HG03432 (cell line): ENCODE data around the gene MYBPH.

Experiments
- ATAC-seq: cut with Tn5 transposase; IDR thresholded peaks from one replicate; pipeline ENCODE4 v1.9.1; 2021; ENCODE audit warnings: mild to moderate bottlenecking, moderate library complexity; ENCODE audit not compliant: unreplicated experiment

The MYBPH gene

DNA sequence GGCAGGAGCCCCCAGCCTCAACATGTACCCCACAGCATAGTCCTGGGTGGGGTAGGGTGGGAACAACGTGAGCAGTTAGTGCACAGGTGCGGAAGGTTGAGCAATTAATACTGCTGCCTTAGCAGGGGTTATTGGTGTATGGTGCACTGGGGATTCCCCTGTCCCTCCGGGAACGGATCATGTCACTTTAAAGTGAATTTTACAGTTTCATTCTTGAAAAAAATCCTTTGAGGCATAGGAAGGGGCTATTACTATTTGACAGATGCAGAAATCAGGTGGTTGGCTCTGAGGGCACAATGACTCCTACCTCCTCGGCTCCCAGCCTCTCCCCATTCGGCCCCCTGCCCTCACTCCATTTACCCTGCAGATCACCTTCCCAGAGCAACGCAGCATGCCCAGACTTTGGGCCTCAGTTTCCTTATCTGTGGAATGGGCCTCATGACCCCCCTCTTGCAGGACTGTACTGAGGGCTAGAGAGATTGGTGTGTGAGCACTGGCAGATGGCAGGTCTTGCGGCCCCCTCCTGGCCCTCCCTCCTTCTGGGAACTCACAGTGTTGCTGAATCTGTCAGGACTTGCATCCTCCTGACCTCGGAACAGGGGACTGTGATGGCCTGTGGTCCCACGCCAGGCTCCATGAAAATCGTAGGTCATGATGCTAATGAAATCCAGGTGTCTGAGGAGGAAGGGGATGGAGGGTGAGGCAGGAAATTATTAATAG lies 5.1 kb upstream of the MYBPH start:
- ATAC-seq, result no peak

DNA sequence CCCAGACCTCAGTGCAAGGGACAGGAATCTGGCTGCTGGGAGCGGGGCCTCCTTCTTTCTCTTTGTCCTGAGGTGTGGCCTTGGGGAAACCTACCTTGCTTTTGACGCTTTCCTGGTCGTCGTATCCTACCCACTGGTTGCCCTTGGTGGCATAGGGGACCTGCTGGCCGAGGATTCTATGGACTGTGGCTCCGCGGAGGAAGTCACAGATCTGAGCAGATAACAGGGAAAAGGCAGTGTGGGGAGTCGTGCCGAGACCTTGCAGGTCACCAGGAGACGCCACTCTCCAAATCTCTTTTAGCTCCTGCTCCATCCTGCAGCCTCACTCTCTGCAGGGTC lies 4.0 kb upstream of the MYBPH start:
- no peak for ATAC-seq

DNA sequence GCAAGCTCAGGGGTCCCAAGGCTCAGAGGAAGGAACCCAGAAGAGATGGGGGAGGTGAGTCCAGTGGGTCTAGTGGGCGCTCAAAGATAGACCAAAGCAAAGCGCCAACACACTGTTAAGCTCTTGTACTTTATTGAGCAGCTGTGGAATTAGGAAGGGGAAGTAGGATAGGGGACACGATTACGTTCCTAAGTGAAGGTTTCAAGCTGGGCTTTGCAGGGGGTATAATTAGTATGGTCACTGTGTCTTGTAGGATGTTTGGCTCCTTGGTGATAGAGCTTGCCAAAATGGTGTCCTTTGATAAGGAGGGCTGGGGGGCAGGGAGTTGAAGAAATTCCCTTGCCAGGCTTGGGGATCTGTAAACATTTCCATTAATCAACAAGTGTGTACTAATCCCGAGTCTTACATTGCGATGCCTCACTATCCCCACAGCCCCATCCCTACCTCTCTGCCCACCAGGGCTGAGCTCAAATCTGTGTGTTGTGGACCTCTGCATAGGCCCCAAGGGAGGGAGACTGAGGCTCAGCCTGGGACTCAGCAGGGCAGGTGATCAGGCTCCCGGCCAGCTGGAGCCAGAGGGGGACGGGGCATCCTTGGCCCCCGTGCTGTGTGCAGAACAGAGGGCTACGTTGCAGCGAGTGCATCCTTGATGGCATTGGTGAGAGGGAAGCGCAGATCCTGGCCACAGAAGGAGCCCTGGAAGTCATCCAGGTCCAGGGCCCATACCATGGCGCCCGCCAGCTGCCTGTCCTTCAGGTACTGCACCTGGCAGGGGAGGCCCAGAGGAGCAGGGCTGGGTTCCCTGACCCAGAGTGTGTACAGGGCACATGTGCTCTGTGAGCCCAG lies 3.4 kb upstream of the MYBPH start:
- no peak for ATAC-seq

DNA sequence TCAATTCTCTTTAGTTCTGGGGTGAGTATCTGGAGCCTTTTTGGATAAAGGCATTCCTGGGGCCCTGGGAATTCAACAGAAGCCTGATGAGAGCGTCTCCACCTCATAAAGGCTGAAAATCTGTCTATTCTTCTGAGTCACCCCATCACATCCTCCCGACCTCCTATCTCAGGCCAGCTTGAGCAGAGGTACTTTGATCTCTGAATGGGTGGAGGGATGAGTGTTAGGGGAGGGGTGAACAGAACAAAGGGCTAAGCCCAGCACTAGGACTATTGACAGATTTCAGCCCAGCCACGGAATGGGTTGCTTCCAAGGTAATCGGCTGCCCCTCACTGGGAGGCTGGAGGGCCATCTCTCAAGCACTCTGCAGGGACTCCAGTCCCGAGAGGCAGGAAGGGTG lies 2.5 kb upstream of the MYBPH start:
- no peak for ATAC-seq

DNA sequence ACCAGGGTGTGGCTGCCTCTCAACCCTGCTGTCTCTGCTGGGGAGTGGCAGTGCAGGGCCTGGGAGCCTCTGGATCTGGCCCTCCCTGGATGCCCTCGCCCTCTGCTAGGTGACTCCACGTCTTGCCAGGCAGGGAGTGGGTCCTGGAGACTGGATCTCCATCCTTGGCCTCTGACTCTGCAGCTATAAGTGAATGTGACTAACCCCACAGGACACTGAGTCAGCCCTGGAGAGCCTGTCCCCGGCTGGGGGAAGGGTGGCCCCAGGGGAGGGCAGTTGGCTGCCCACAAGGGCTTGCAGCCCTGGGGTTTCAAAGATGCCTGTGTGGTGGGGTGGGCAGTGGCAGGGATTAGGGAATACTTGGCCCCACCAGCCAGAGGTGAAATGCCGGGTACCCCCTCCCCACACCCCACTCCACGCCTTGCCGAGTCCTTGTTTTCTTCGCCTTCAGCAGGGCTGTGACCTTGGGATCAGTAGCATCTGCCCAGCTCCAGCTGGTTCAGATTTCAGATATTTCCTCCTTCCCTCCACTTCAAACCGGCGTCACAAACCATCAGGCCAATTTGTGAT lies 1.9 kb upstream of the MYBPH start:
- no peak for ATAC-seq

DNA sequence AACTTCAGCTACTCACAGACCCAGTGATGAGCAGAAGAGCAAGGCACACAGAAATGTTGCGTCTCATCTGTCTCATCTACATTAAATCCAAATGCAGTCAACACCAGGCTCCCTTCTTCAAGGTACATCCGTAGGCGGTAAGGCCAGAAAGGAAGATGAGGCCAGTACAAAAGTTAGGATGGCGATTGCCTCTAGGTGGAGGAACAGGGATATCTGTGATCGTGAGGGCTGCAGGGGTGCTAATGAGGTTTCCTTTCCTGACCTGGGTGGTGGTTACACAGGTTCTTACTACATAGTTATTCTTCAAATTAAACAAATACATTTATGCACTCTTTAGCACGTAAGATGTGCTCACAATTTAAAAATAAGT lies 1.4 kb upstream of the MYBPH start:
- no peak for ATAC-seq

DNA sequence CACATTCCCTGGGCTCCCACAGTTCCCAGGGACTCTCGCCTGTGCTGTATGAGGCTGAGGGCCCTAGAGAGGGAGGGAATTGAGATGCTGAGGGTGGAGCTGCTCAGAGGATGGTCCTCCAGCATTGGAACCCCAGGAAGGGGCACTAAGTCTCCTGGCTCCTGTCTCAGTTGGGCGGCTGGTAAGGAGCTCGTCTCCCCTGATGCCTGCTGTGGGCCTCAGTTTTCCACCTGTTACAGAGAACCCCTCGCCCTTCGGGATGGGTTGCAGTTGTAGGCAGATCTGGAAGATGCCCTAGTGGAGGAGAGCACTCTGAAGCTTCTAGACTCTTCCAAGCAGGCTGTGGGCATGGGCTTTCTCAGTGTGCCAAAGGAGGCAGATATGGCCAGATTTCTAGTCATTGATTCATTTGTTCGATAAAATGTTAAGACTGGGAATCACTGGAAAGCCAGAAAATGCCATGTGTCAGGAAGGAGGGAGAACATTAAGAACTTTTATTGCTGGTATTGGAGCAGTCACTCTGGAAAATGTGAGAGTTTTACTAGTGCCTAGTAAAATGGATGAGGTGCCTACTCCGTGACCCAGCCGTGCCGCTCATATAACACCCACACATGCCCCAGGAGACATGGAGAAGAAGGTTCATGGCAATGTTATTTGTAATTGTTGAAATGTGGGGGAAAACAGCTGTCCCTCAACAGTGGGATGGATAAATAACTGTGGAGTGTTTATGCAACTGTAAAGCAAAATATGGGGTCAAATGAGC lies 828 bp upstream of the MYBPH start:
- ATAC-seq, result no peak

DNA sequence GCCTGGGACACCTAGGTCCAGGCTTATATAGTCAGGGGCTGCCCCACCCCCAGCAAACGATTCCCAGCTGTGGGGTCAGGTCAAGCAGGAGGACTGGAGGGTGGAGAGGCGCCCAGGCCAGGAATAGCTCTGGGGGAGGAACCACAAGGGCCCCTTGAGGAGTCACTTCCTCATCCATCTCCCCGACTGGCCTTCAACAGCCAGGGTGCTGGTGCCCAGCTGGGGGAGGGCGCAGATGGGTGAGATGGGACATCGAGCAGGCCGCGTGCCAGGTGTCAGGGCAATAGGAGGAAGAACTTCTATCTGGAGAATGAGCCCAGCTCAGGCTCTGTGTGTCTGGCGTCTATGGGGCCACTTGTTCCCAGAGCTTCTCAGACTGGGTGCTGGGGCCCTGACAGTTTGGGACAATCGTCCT lies 208 bp upstream of the MYBPH start:
- no peak for ATAC-seq

DNA sequence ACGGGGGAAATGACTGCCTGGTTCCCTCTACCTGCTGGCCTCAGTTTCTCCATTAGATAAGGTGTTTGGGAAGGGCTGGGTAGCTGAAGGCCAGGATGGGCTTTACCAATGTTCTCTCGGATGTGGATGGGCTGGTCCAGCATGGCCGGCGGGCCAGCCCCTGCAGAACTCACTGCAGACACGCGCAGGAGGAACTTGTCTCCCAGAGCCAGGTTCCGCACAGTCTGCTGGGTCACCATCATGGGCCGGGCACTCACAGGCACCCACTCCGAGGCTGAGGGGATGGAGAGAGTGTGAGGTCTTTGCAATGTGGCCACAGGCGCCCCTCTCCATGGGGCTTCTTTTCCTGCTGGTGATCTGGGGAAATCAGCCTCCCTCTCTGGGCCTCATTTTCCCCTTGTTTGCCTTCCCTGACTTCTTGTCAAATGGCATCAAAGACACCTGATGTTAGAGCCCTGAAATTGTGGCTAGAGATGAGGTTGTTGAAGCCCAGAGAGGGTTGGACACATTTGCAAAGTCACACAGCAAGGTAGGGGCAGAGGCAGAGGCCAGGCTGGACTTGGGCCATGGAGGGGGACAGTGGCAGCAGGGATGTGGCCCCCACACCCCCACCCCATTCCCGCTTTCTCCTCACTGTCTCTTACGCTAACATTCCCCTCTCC lies 1.2 kb downstream of the MYBPH start:
- no peak for ATAC-seq

DNA sequence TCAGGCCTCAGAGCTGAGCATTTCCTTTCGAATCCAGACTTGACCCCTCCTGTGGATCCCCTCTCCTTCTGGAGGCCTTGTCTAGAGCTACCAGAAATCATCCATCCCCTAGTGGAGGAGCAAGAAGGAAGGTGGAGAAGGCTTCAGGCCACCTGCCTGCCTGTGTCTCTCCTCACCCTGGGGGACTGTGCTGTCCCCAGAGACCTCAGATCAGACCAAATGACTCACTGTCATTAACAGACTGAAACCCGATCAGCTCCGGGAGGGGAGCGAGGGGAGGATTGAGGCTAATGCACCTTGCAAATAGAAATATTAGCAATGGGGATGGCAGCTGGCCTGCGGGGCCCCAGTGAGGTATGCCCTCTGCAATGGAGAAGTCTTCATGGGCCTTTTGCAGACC lies 2.1 kb downstream of the MYBPH start:
- peak; percentile 92 for ATAC-seq

DNA sequence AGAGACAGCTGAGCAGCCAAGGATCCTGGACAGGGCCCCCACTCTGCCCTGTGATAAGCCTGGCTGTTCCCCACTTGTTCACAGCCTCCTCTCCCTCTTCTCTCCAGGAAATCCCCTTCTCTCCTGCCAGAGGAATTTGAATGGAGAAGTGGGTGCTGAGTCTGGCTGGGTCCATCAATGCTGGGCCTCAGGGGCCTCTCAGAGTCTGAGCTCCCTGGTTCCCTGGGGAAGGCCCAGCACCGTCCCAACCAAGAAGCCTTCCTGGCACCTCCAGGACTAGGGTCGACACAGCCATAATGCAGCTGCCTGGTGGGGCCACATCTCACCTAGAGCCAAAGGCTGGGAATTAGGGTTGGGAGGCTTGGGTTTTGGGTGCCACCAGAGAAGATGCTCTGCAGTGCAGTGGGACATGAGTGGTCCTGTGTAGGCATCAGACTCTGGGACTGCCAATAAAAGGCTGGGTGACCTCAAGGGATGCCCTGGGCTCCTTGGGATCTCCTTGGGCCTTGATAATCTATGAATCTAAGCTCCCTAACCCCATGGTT lies 2.5 kb downstream of the MYBPH start:
- no peak for ATAC-seq

DNA sequence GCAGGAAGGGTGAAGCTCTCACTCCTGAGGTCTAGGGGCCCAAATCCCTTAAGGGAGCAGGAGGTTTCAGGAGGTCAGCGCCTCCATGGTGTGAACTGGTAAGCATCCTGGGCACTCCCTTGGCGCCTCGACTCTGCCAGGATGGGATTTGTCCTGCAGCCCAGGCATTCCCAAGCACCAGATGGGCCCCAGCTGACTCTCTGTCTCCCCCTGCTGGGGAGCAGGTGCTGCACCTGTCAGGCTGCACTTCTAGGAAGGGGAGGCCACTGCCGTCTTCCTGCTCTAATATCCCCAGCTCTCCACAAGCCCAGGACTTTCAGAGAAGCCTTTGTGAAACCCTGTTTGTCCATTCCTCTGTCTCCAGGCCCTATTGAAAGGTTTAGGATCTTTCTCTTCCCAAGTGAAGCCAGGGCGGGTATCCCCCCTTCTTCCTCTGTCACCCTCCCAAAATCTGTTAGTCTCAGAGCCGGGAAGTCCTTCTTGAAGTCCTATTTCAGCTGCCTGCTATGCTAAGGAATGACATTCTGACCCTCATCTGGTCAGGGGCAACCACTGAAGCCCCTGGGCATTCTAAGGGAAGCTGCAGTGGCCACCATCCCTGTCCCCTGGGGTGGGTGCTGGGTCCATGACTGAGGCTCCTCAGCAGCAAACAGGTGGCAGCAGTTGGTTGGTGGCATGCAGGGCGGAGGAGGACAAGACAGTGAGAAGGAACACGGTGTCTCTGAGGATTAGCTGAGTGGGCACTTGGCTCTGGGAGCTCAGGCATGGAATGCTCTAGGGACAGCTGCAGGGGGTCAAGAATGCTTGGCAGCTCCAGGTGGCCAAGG lies 3.2 kb downstream of the MYBPH start:
- no peak for ATAC-seq

DNA sequence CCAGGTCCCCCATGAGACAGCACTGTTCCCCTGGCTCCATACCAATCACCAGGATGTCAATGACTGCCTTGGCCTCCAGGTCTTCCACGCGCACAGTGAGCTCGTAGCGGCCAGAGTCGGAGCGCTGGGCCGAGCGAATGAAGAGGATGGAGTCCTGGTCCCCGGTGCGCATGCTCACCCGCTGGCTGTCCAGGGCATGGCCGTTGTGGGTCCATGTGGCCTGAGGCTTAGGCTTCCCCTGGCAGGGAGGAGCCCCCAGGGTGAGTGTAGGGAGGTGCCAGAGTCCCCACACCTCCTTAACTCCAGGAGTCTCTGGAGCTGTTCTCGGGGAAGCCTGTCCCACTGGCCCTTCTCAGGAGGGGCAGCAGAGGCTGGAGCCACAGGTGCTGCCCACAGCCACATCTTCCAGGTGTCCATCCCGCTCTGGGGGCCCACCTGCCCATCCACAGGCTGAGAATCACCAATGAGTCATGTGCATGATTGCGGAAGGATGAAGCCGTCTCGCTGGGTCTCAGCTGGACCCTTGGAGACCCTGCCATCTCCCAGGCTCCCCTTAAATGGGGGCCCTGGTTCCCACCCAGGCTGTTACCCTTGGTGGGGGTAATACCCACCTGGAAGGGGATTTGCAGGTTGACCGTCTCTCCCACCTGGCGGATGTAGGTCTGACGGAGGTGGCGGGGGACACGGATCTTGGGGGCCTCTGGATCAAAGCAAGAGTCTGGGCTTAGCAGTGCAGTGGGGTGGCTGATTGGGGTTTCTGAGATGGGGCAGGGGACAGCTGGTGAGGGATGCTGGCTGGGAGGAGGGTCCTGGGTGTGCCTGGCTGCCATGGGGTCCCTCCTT lies 4.1 kb downstream of the MYBPH start:
- ATAC-seq, result no peak

DNA sequence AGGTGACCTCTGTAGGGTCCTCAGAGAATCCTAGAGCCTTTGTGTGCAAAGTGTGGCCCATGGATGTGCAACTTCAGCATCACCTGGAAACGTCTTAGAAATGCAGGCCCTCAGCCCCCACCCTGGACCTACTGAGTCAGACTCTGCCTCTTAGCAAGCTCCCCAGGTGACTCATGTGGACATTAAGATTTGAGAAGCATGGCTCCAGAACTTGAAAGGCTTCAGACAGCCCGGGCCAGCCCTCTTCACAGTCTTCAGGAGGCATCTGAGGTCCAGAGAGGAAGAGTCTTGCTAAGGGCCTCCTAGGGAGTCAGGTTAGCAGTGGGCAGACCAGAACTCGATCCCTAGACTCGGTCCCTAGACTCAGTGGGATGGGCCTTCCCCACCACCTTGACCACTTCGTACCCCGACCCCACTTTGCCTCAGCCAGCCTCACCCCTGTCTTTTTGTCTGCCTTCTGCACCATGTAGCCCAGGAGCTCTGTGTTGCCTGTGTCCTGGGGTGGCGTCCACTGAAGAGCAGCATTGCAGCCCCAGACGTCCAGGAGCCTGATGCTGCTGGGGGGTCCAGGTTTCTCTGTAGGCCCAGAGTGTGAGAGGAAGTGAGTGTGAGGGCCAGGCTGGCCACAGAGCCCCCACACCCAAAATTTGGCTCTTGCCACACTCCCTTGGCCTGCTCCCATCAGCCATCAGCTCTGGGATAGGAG lies 4.8 kb downstream of the MYBPH start:
- no peak for ATAC-seq

DNA sequence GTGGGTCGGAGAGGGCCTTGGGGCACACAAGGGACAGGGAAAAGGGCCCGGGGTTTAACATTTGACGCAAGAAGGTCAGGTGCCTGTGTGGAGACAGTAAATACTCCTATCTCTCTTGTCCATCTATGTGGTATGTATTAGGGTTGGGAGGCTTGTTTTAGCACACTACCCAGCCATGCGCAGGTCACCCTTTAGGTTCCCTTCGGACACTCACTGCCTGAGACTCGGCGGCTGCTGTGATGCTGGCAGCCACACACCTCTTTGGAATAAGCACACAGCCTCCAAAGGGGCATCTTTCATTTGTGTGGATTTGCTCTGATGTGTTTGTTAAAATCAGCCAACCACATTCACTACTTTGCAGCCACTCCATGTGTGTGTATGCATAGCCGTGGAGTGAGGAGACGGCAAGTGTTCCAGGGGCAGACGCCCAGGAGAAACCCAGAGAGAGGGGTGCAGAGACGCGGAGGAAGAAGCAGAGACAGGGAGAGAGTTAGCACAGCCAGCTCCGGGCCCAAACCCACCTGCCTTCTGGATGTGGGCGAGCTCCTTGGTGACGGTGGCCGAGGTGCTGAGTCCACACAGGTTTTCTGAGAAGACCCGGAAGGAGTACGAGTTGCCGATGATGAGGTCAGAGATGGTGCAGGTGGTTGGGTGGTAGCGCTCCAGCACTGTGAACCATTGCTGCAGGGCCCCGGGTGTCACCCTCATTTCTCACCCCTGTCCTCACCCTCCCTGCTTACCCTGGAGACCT lies 5.7 kb downstream of the MYBPH start:
- ATAC-seq, result no peak

DNA sequence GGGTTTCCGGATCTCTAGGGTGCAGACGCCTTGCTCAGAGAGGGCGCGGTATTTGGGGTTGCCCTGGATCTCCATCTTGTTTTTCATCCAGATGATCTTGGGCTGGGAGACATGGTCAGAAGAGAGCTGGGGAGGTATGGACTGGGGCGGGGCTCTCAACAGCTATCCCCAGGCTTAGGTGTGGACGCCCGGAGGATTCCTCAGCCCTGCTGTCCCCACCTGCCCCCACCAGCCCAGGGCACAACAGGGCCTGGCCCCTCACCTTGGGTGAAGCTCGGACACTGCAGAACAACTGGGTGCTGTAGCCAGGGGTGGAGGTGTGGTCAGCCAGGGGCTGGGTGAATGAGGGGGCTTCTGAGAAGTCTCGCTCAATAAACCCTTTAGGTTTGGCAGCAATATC lies 6.6 kb downstream of the MYBPH start:
- no peak for ATAC-seq

DNA sequence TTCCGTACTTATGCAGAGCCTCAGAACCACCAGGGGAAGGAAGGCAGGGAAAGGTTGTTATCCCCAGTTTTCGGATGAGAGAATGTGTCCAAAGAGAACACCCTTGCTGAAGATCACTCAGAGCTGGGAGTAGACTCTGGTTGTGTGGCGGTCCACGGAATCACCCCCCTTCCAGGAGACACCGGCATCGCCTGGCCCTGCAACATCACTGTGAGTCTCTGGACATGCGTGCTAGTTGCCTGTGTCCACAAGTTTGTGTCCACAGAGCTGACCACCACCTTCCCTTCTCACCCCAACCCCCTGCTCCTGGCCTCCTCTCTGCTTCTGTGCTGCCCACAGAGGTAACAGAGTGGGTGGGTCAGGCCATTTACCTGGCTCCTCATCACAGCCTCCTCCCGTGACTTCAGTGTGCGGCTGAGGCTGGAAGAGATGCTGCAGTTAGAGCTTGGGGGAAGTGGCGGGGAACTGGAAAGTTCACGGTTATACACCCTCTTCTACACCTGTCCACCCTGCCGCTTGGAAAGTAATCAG lies 7.3 kb downstream of the MYBPH start:
- no peak for ATAC-seq

DNA sequence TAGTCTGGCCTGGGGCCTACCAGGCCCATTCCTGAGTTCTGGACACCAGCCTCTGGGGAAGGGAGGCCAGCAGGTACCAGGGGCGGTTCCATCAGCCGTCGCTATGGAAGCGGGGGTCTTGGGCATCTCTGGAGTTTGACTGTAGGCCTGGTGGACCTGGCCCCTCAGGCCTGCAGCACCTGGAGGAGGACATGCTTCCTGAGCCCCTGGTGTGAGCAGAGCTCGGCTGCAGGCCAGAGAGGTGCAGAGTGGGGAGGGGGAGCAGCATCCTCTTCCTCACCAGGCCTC lies 7.8 kb downstream of the MYBPH start:
- no peak for ATAC-seq
